ENCODE measurements around the gene CARMIL1. TPM values are rescaled to one million over a fixed set of nuclear protein-coding genes. Genes with fewer than 3 reads are reported as not detected.

The CARMIL1 gene
- total RNA-seq, 1 donor from 2014 or later = 3.4 TPM

GRCh38 chr6:25476126-25476525 is 197.0 kb downstream of the CARMIL1 start:
- no peak overlapping the region for H3K4me3 Mint-ChIP-seq
- H3K4me1 Mint-ChIP-seq = peaks cover 10% of the 10 kb centered on the region
- DNase-seq = no peak
- TF ChIP-seq, protein P1, sequence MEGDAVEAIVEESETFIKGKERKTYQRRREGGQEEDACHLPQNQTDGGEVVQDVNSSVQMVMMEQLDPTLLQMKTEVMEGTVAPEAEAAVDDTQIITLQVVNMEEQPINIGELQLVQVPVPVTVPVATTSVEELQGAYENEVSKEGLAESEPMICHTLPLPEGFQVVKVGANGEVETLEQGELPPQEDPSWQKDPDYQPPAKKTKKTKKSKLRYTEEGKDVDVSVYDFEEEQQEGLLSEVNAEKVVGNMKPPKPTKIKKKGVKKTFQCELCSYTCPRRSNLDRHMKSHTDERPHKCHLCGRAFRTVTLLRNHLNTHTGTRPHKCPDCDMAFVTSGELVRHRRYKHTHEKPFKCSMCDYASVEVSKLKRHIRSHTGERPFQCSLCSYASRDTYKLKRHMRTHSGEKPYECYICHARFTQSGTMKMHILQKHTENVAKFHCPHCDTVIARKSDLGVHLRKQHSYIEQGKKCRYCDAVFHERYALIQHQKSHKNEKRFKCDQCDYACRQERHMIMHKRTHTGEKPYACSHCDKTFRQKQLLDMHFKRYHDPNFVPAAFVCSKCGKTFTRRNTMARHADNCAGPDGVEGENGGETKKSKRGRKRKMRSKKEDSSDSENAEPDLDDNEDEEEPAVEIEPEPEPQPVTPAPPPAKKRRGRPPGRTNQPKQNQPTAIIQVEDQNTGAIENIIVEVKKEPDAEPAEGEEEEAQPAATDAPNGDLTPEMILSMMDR (IDR thresholded peaks at IDR 0.05) = no peak
- peaks cover 2% of the 10 kb centered on the region for H3K27me3 Mint-ChIP-seq
- no peak for ATAC-seq (ENCODE audit: low read depth)
- ChIA-PET CTCF (no interaction called here), POLR2A (no interaction called here)
- intact Hi-C loops (cut with micrococcal nuclease) = no loop called here
- H3K27ac Mint-ChIP-seq = no peak overlapping the region
- peaks cover 15% of the 10 kb centered on the region for H3K36me3 Mint-ChIP-seq (ENCODE audit: low read depth)
- no peaks in the 10 kb centered on the region for H3K9me3 Mint-ChIP-seq

DNA sequence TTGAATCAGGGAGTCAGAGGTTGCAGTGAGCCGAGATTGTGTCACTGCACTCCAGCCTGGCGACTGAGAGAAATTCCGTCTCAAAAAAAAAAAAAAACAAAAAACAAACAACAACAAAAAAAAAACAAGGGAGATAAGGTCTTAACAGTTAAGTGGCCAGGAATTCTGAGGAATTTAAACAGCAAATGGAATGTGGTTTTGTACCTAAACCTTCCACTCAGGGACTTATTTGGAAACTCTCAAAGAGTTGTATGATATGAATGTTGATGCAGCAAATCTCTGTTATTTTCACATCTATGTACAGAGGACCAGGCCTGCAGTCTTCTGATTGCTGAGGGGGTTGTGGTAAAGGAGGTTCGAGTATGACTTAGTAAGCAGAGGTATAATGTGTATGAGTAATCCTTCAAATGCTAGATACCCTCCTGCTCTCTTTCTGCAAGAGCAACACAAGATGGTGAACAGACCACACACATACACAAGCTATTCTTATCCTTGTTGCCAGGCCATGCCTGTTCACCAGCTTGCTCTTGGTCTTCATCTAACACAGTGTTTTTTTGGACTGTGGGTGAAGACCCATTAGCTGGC is 197.9 kb downstream of the CARMIL1 start:
- H3K4me3 Mint-ChIP-seq = no peak overlapping the region
- peaks cover 17% of the 10 kb centered on the region for H3K36me3 Mint-ChIP-seq (ENCODE audit: low read depth)
- no peak for ATAC-seq (ENCODE audit: low read depth)
- no peaks in the 10 kb centered on the region for H3K9me3 Mint-ChIP-seq
- no peak overlapping the region for H3K27ac Mint-ChIP-seq
- peaks cover 10% of the 10 kb centered on the region for H3K4me1 Mint-ChIP-seq
- ChIA-PET CTCF (no interaction called here), POLR2A (no interaction called here)
- TF ChIP-seq, protein P1 (IDR thresholded peaks at IDR 0.05) = no peak
- intact Hi-C loops (cut with micrococcal nuclease) = no loop called here
- H3K27me3 Mint-ChIP-seq = peaks cover 2% of the 10 kb centered on the region
- DNase-seq = no peak

DNA sequence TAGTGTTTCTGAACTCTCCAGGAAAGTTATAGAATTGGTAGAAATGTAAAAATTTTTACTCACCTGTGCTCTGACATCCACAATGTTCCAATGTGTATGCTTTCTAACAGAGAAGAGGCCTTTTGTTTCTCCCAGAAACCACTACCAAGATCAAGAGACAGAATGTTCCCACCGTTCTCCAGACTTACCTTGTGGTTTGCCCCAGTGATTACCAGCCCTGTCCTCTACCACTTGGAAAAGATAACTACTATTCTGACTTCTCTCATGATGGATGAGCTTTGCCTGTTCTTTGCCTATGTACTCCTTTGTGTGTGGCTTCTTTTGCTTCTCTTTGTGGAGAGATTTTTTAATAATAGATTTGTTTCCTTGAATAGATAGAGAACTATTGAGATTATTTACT is 199.8 kb downstream of the CARMIL1 start:
- Mint-ChIP-seq H3K27ac (no peak overlapping the region), H3K27me3 (peaks cover 2% of the 10 kb centered on the region), H3K4me1 (peaks cover 10% of the 10 kb centered on the region), H3K9me3 (no peaks in the 10 kb centered on the region), H3K4me3 (no peak overlapping the region), H3K36me3 (ENCODE audit: low read depth) (peaks cover 19% of the 10 kb centered on the region)
- DNase-seq = no peak
- intact Hi-C loops (cut with micrococcal nuclease) = no loop called here
- no peak for ATAC-seq (ENCODE audit: low read depth)
- ChIA-PET CTCF (no interaction called here), POLR2A (no interaction called here)
- TF ChIP-seq, protein P1 (IDR thresholded peaks at IDR 0.05) = no peak

GRCh38 chr6:25481267-25481666 is 202.1 kb downstream of the CARMIL1 start:
- H3K27ac Mint-ChIP-seq = no peak overlapping the region
- POLR2A ChIA-PET = no interaction called here
- no peak for ATAC-seq (ENCODE audit: low read depth)
- H3K27me3 Mint-ChIP-seq = peaks cover 2% of the 10 kb centered on the region
- no peaks in the 10 kb centered on the region for H3K4me1 Mint-ChIP-seq
- no peaks in the 10 kb centered on the region for H3K9me3 Mint-ChIP-seq
- H3K4me3 Mint-ChIP-seq = no peak overlapping the region
- no peak for DNase-seq
- peaks cover 12% of the 10 kb centered on the region for H3K36me3 Mint-ChIP-seq (ENCODE audit: low read depth)
- intact Hi-C loops (cut with micrococcal nuclease) = no loop called here
- CTCF ChIA-PET = interaction anchor here (1.2 kb wide), 1 partner anchor 201 kb away, joined by 4 read pairs; no protein-coding TSS in a partner anchor
- TF ChIP-seq, protein P1 (IDR thresholded peaks at IDR 0.05) = no peak

- Mint-ChIP-seq H3K36me3 (ENCODE audit: low read depth) (peaks cover 11% of the 10 kb centered on the region), H3K27ac (no peak overlapping the region), H3K27me3 (peaks cover 2% of the 10 kb centered on the region), H3K4me1 (peaks cover 2% of the 10 kb centered on the region), H3K9me3 (no peaks in the 10 kb centered on the region), H3K4me3 (no peak overlapping the region)
- ChIA-PET POLR2A (no interaction called here), CTCF (no interaction called here)
- intact Hi-C loops (cut with micrococcal nuclease) = no loop called here
- DNase-seq (no peak), ATAC-seq (ENCODE audit: low read depth) (no peak)
- TF ChIP-seq, protein P1 (IDR thresholded peaks at IDR 0.05) = no peak
Observed at GRCh38 chr6:25482996-25483395, 203.8 kb downstream of the CARMIL1 start.
